Sigmoid colon (tissue), 7 donors: ENCODE measurements around the gene SRPK3. TPM values are rescaled to one million over a fixed set of nuclear protein-coding genes. Genes with fewer than 3 reads are reported as not detected.

ENCODE experiments used
- DNase-seq: peaks from one replicate; pipeline ENCODE4 v3.0.0-alpha.2; 2019
- H3K27ac ChIP-seq, 4 donors: fragments of 200-600 bp; sonication (generic); one replicate each; pipeline ENCODE4 v1.5.1; 2016 to 2019; ENCODE audit warnings: mild to moderate bottlenecking in 1 of 4
- H3K27me3 ChIP-seq, 3 donors: fragments of 200-600 bp; sonication (generic); one replicate each; pipeline ENCODE4 v1.5.1; 2019; ENCODE audit warnings: mild to moderate bottlenecking in 1 of 3
- H3K36me3 ChIP-seq, 4 donors: fragments of 200-600 bp; sonication (generic); one replicate each; pipeline ENCODE4 v1.5.1; 2016 to 2019
- H3K4me1 ChIP-seq, 4 donors: fragments of 200-600 bp; sonication (generic); one replicate each; pipeline ENCODE4 v1.5.1; 2017 to 2019
- H3K4me3 ChIP-seq, 4 donors: fragments of 200-600 bp; sonication (generic); one replicate each; pipeline ENCODE4 v1.5.1; 2017 to 2019; ENCODE audit warnings: mild to moderate bottlenecking in 2 of 4, moderate library complexity in 1 of 4
- H3K9me3 ChIP-seq, 4 donors: fragments of 200-600 bp in 3 of 4; sonication (generic) in 3 of 4; one replicate each; pipeline versions ENCODE4 v1.5.1 to v1.6.1; 2013 to 2019
- EP300 ChIP-seq, 4 donors: sonication (generic); formaldehyde crosslinking; IDR thresholded peaks; one replicate each; pipeline ENCODE4 v1.6.1; 2017; ENCODE audit warnings: antibody characterized with exemption in 4 of 4
- POLR2A ChIP-seq, 2 donors: fragments of 450-650 bp; IDR thresholded peaks; one replicate each; pipeline ENCODE4 v1.6.1; 2016; ENCODE audit warnings: antibody characterized with exemption in 2 of 2, mild to moderate bottlenecking in 2 of 2, moderate library complexity in 2 of 2
- POLR2AphosphoS5 ChIP-seq, 4 donors: sonication (generic); formaldehyde crosslinking; IDR thresholded peaks; one replicate each; pipeline ENCODE4 v1.6.1; 2017; ENCODE audit warnings: antibody characterized with exemption in 4 of 4
- WGBS, 2 donors: extraction: QIAGEN DNeasy Blood & Tissue Kit; methylation state at CpG; one replicate each; pipeline ENCODE4 v1.1.7; 2013; 5-methylcytosine and 5-hydroxymethylcytosine counted together
- intact Hi-C: fragments of 100-400 bp; cut with DNase I; formaldehyde crosslinking; loops from one replicate; pipeline ENCODE4 v1.15.1; 2023
- polyA plus RNA-seq, 3 donors: library from polyadenylated mRNA; stranded (reverse); fragments of 200-250 nt; gene quantifications; one replicate each; pipeline ENCODE4 v1.2.3, GENCODE V29; 2013
- total RNA-seq, 4 donors: library from RNA; depleted of rRNA; stranded (reverse); fragments of >200 nt; gene quantifications; one replicate each; pipeline ENCODE4 v1.1.0, GENCODE V29; 2016
- TF ChIP-seq, protein P1 (sequence below), 4 experiments: fragments of 450-650 bp in 3 of 4; fragments of 200-600 bp in 1 of 4; IDR thresholded peaks; one replicate each; pipeline ENCODE4 v1.5.1; 2016 to 2019; ENCODE audit warnings: antibody characterized with exemption in 4 of 4, mild to moderate bottlenecking in 3 of 4, moderate library complexity in 2 of 4
- donor health status: healthy with polysubstance abuse.
- donor health status: Bipolar disorder and iron deficiency.
- donor health status: healthy.

The SRPK3 gene
- total and polyA plus RNA-seq, 7 donors: 0.31 to 13.0 (median 4.6) TPM; not detected in 2

DNA sequence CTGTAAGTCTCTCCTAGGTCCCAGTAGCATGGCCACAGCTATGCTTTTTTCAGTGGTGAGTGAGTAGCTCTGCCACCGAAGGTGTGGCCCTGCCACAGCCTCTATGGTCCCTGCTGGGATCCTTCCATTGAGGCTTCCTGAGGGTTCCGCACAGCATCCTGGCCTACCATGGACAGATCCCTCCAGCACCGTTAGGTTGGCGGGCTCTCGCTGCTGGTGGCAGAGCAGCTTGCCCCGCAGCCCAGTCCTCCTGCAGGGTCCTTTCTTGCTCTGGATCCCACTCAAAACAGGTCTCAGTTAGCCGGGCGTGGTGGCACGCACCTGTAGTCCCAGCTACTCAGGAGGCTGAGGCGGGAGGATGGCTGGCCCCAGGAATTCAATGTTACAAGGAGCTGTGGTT lies 51.9 kb downstream of the SRPK3 start:
- 86 to 91% methylated on average over 10 of the region's 10 CpGs for WGBS, 2 donors

More for the DNA sequence above, 51.9 kb downstream of the SRPK3 start:
- Histone ChIP-seq H3K27ac (no peak overlapping the region), H3K9me3 (no peaks in the 10 kb centered on the region), H3K4me3 (no peak overlapping the region), H3K4me1 (peaks cover 0 to 21% (median 4%) of the 10 kb centered on the region in 4 donors), H3K27me3 (peaks cover 0 to 7% (median 0%) of the 10 kb centered on the region in 3 donors), H3K36me3 (no peaks in the 10 kb centered on the region)
- intact Hi-C loops: no loop called here
- TF ChIP-seq, protein P1, sequence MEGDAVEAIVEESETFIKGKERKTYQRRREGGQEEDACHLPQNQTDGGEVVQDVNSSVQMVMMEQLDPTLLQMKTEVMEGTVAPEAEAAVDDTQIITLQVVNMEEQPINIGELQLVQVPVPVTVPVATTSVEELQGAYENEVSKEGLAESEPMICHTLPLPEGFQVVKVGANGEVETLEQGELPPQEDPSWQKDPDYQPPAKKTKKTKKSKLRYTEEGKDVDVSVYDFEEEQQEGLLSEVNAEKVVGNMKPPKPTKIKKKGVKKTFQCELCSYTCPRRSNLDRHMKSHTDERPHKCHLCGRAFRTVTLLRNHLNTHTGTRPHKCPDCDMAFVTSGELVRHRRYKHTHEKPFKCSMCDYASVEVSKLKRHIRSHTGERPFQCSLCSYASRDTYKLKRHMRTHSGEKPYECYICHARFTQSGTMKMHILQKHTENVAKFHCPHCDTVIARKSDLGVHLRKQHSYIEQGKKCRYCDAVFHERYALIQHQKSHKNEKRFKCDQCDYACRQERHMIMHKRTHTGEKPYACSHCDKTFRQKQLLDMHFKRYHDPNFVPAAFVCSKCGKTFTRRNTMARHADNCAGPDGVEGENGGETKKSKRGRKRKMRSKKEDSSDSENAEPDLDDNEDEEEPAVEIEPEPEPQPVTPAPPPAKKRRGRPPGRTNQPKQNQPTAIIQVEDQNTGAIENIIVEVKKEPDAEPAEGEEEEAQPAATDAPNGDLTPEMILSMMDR (IDR thresholded peaks at IDR 0.05): no peak
- TF ChIP-seq EP300 (IDR thresholded peaks at IDR 0.05) (no peak), POLR2AphosphoS5 (IDR thresholded peaks at IDR 0.05) (no peak), POLR2A (IDR thresholded peaks at IDR 0.05) (no peak)
- no peak for DNase-seq

Other genes starting within 250 kb of the SRPK3 start
- gene CCNQ, start 181.9 kb upstream of the SRPK3 start, total RNA-seq: 10 to 100 TPM; 31.8 to 49.0 (median 39.9) TPM
- 10 to 100 TPM; 36.7 to 40.8 (median 37.9) TPM for gene CCNQ, start 181.9 kb upstream of the SRPK3 start, polyA plus RNA-seq
- not detected for gene DUSP9, start 133.8 kb upstream of the SRPK3 start, total RNA-seq
- under 1 TPM in 1 of 3 donors, not detected in 2; 0.06 TPM for gene DUSP9, start 133.8 kb upstream of the SRPK3 start, polyA plus RNA-seq
- 100 to 1,000 TPM in 1 of 4 donors, 10 to 100 TPM in 3; 33.9 to 135 (median 64.2) TPM for gene PNCK, start 107.2 kb upstream of the SRPK3 start, total RNA-seq
- 1 to 10 TPM in 1 of 3 donors, not detected in 2; 4.6 TPM for gene PNCK, start 107.2 kb upstream of the SRPK3 start, polyA plus RNA-seq
- gene SLC6A8, start 93.1 kb upstream of the SRPK3 start, total RNA-seq: 10 to 100 TPM; 31.9 to 60.7 (median 35.1) TPM
- 100 to 1,000 TPM in 1 of 3 donors, 10 to 100 TPM in 2; 67.9 to 158 (median 70.5) TPM for gene SLC6A8, start 93.1 kb upstream of the SRPK3 start, polyA plus RNA-seq
- 100 to 1,000 TPM in 1 of 4 donors, 10 to 100 TPM in 3; 59.3 to 124 (median 70.4) TPM for gene BCAP31, start 56.7 kb upstream of the SRPK3 start, total RNA-seq
- gene BCAP31, start 56.7 kb upstream of the SRPK3 start, polyA plus RNA-seq: 100 to 1,000 TPM in 1 of 3 donors, 10 to 100 TPM in 2; 61.3 to 216 (median 70.9) TPM
- 10 to 100 TPM; 11.0 to 21.3 (median 18.3) TPM for gene ABCD1, start 56.2 kb upstream of the SRPK3 start, total RNA-seq
- gene ABCD1, start 56.2 kb upstream of the SRPK3 start, polyA plus RNA-seq: 10 to 100 TPM in 1 of 3 donors, 1 to 10 TPM in 2; 1.8 to 12.8 (median 3.2) TPM
- 10 to 100 TPM in 3 of 4 donors, 1 to 10 TPM in 1; 9.2 to 50.1 (median 25.7) TPM for gene PLXNB3, start 16.8 kb upstream of the SRPK3 start, total RNA-seq
- 1 to 10 TPM in 1 of 3 donors, under 1 TPM in 1, not detected in 1; 0.60 to 2.2 TPM for gene PLXNB3, start 16.8 kb upstream of the SRPK3 start, polyA plus RNA-seq
- gene IDH3G, start 13.3 kb downstream of the SRPK3 start, total RNA-seq: 10 to 100 TPM; 54.2 to 89.5 (median 62.7) TPM
- 10 to 100 TPM; 66.7 to 85.3 (median 76.5) TPM for gene IDH3G, start 13.3 kb downstream of the SRPK3 start, polyA plus RNA-seq
- 100 to 1,000 TPM; 143 to 177 (median 156) TPM for gene SSR4, start 13.6 kb downstream of the SRPK3 start, total RNA-seq
- 100 to 1,000 TPM; 327 to 494 (median 405) TPM for gene SSR4, start 13.6 kb downstream of the SRPK3 start, polyA plus RNA-seq
- gene PDZD4, start 49.5 kb downstream of the SRPK3 start, total RNA-seq: 10 to 100 TPM in 3 of 4 donors, 1 to 10 TPM in 1; 8.6 to 24.4 (median 14.2) TPM
- 1 to 10 TPM in 2 of 3 donors, under 1 TPM in 1; 0.46 to 5.1 (median 1.2) TPM for gene PDZD4, start 49.5 kb downstream of the SRPK3 start, polyA plus RNA-seq
- gene L1CAM, start 105.1 kb downstream of the SRPK3 start, total RNA-seq: 10 to 100 TPM in 3 of 4 donors, 1 to 10 TPM in 1; 6.6 to 30.2 (median 23.1) TPM
- 10 to 100 TPM in 1 of 3 donors, 1 to 10 TPM in 1, not detected in 1; 2.4 to 10.5 TPM for gene L1CAM, start 105.1 kb downstream of the SRPK3 start, polyA plus RNA-seq
- 1 to 10 TPM; 1.1 to 2.2 (median 1.3) TPM for gene AVPR2, start 123.6 kb downstream of the SRPK3 start, total RNA-seq
- gene AVPR2, start 123.6 kb downstream of the SRPK3 start, polyA plus RNA-seq: 1 to 10 TPM in 1 of 3 donors, not detected in 2; 1.1 TPM
- gene ARHGAP4, start 145.2 kb downstream of the SRPK3 start, total RNA-seq: 10 to 100 TPM; 12.4 to 27.4 (median 16.3) TPM
- 100 to 1,000 TPM in 1 of 3 donors, 10 to 100 TPM in 1, 1 to 10 TPM in 1; 8.4 to 122 (median 17.3) TPM for gene ARHGAP4, start 145.2 kb downstream of the SRPK3 start, polyA plus RNA-seq
- gene NAA10, start 154.0 kb downstream of the SRPK3 start, total RNA-seq: 100 to 1,000 TPM in 1 of 4 donors, 10 to 100 TPM in 3; 57.4 to 113 (median 79.2) TPM
- gene NAA10, start 154.0 kb downstream of the SRPK3 start, polyA plus RNA-seq: 100 to 1,000 TPM in 1 of 3 donors, 10 to 100 TPM in 2; 78.6 to 128 (median 84.7) TPM
- 10 to 100 TPM in 3 of 4 donors, 1 to 10 TPM in 1; 9.8 to 16.8 (median 13.1) TPM for gene RENBP, start 163.6 kb downstream of the SRPK3 start, total RNA-seq
- gene RENBP, start 163.6 kb downstream of the SRPK3 start, polyA plus RNA-seq: 10 to 100 TPM; 10.2 to 15.1 (median 15.0) TPM
- gene HCFC1, start 190.8 kb downstream of the SRPK3 start, total RNA-seq: 10 to 100 TPM; 23.5 to 57.3 (median 30.2) TPM
- gene HCFC1, start 190.8 kb downstream of the SRPK3 start, polyA plus RNA-seq: 10 to 100 TPM in 1 of 3 donors, 1 to 10 TPM in 2; 7.4 to 34.4 (median 8.4) TPM
- 1 to 10 TPM; 3.5 to 8.6 (median 4.4) TPM for gene TMEM187, start 191.7 kb downstream of the SRPK3 start, total RNA-seq
- 1 to 10 TPM; 3.6 to 9.3 (median 3.7) TPM for gene TMEM187, start 191.7 kb downstream of the SRPK3 start, polyA plus RNA-seq
- gene IRAK1, start 238.9 kb downstream of the SRPK3 start, total RNA-seq: 10 to 100 TPM; 26.8 to 41.7 (median 37.3) TPM
- gene IRAK1, start 238.9 kb downstream of the SRPK3 start, polyA plus RNA-seq: 100 to 1,000 TPM in 1 of 3 donors, 10 to 100 TPM in 2; 67.7 to 103 (median 70.3) TPM